Trophoblast cell (in vitro differentiated cells and primary cell): ENCODE results near the gene OPA1.

Source experiments
- DNase-seq, 2 donors: peaks; one replicate each; pipeline ENCODE4 v3.0.0-alpha.2; 2016
- H2AFZ ChIP-seq: 2 replicates; pipeline ENCODE4 v1.6.1; 2013; ENCODE audit warnings: low read length, moderate library complexity, mild to moderate bottlenecking; ENCODE audit not compliant: insufficient read depth, poor library complexity
- H2AK5ac ChIP-seq: 2 replicates; pipeline ENCODE4 v1.6.1; 2013; ENCODE audit warnings: mild to moderate bottlenecking, low read length
- H2BK120ac ChIP-seq: 2 replicates; pipeline ENCODE4 v1.6.1; 2013; ENCODE audit warnings: low read length, mild to moderate bottlenecking, moderate library complexity; ENCODE audit not compliant: insufficient read depth, poor library complexity
- H2BK12ac ChIP-seq: 2 replicates; pipeline ENCODE4 v1.6.1; 2013; ENCODE audit warnings: mild to moderate bottlenecking, low read length, moderate library complexity
- H2BK5ac ChIP-seq: 2 replicates; pipeline ENCODE4 v1.6.1; 2013; ENCODE audit warnings: low read length, low read depth, moderate library complexity, mild to moderate bottlenecking; ENCODE audit not compliant: poor library complexity
- H3K14ac ChIP-seq: 2 replicates; pipeline ENCODE4 v1.6.1; 2013; ENCODE audit warnings: mild to moderate bottlenecking, low read length
- H3K18ac ChIP-seq: 2 replicates; pipeline ENCODE4 v1.6.1; 2013; ENCODE audit warnings: mild to moderate bottlenecking, low read length
- H3K23ac ChIP-seq: 2 replicates; pipeline ENCODE4 v1.6.1; 2013; ENCODE audit warnings: low read length
- H3K27ac ChIP-seq: 2 replicates; pipeline ENCODE4 v1.5.1; 2013; ENCODE audit warnings: low read depth, mild to moderate bottlenecking, inconsistent platforms, low read length, moderate library complexity
- H3K27me3 ChIP-seq: 2 replicates; pipeline ENCODE4 v1.6.1; 2013; ENCODE audit warnings: inconsistent platforms, mild to moderate bottlenecking, low read length, moderate library complexity; ENCODE audit not compliant: insufficient read depth
- H3K36me3 ChIP-seq, 2 experiments: 1 replicate in 1 of 2; 2 replicates in 1 of 2; pipeline ENCODE4 v1.6.1; 2013; ENCODE audit warnings: low read length in 2 of 2, mild to moderate bottlenecking in 2 of 2, moderate library complexity in 1 of 2; ENCODE audit not compliant: insufficient read depth in 2 of 2, control insufficient read depth in 1 of 2
- H3K4ac ChIP-seq: 2 replicates; pipeline ENCODE4 v1.6.1; 2013; ENCODE audit warnings: low read depth, mild to moderate bottlenecking, low read length, moderate library complexity
- H3K4me1 ChIP-seq, 2 experiments: 1 replicate in 1 of 2; 2 replicates in 1 of 2; pipeline ENCODE4 v1.6.1; 2013; ENCODE audit warnings: low read length in 2 of 2, mild to moderate bottlenecking in 2 of 2, moderate library complexity in 1 of 2; ENCODE audit not compliant: insufficient read depth in 2 of 2, control insufficient read depth in 1 of 2
- H3K4me2 ChIP-seq: 2 replicates; pipeline ENCODE4 v1.6.1; 2013; ENCODE audit warnings: inconsistent platforms, mild to moderate bottlenecking, low read length, moderate library complexity
- H3K4me3 ChIP-seq: 2 replicates; pipeline ENCODE4 v1.5.1; 2013; ENCODE audit warnings: mild to moderate bottlenecking, low read depth, low read length, inconsistent platforms
- H3K79me1 ChIP-seq: one replicate; pipeline ENCODE4 v1.6.1; 2013; ENCODE audit warnings: low read length
- H3K79me2 ChIP-seq: 2 replicates; pipeline ENCODE4 v1.6.1; 2013; ENCODE audit warnings: low read length, mild to moderate bottlenecking; ENCODE audit not compliant: control insufficient read depth, insufficient read depth, poor library complexity
- H3K9ac ChIP-seq: 2 replicates; pipeline ENCODE4 v1.6.1; 2013; ENCODE audit warnings: mild to moderate bottlenecking, low read length
- H3K9me3 ChIP-seq: 2 replicates; pipeline ENCODE4 v1.6.1; 2013; ENCODE audit warnings: low read depth, mild to moderate bottlenecking, control low read depth, inconsistent platforms, low read length; ENCODE audit not compliant: insufficient read depth
- H4K12ac ChIP-seq: 2 replicates; pipeline ENCODE4 v1.6.1; 2013; ENCODE audit warnings: low read depth, mild to moderate bottlenecking, low read length, moderate library complexity
- H4K8ac ChIP-seq: 2 replicates; pipeline ENCODE4 v1.6.1; 2013; ENCODE audit warnings: low read depth, mild to moderate bottlenecking, low read length, moderate library complexity
- H4K91ac ChIP-seq: one replicate; pipeline ENCODE4 v1.6.1; 2013; ENCODE audit warnings: low read depth, mild to moderate bottlenecking, low read length, moderate library complexity
- WGBS: extraction: QIAGEN DNeasy Blood & Tissue Kit; methylation state at CpG from one replicate; pipeline ENCODE4 v1.1.7; 2013; ENCODE audit warnings: missing lambda C conversion rate; ENCODE audit not compliant: insufficient read length, insufficient coverage; ENCODE audit errors: extremely low coverage; 5-methylcytosine and 5-hydroxymethylcytosine counted together

Gene OPA1

DNA sequence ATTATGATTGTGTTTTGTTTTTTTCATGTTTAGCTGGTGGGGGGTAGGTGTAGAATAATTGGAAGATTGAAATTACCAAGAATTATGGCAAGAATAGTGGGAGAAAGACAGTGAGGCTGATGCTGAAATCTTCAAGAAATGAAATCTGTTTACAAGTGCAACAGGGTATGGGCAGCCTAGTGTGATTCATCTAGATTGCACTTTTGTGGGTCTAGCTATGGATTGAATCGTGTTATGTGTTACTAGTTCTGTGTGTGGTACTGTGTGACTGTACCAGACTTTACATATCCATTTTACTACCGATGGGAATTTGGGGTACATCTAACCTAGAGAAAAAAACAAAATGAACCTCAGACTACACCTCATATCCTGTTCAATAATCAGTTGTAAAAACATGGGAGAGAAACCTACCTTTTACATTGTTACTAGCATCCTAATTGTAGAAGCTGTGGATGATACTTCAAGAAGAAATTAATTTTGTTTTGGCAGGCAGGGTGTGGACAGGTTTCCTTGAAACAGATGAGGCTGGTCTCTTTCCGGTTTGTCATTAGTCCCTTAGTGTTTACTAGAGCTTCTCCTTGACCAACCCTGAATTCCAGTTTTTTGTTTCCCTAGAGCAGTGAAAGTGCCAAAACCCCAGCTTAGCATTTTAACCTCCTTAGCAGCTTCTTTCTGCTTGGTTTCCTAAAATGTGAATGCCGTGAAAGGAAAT is 47.9 kb downstream of the OPA1 start:
- Histone ChIP-seq H3K4me2 (no peak overlapping the region), H3K23ac (no peak overlapping the region), H3K4ac (no peak overlapping the region), H4K12ac (no peak overlapping the region), H3K27ac (no peak overlapping the region), H3K4me3 (no peak overlapping the region), H4K91ac (no peak overlapping the region), H3K9ac (no peak overlapping the region), H3K79me1 (no peaks in the 10 kb centered on the region), H2BK12ac (no peak overlapping the region), H2AK5ac (no peak overlapping the region), H2BK5ac (no peak overlapping the region), H3K27me3 (no peaks in the 10 kb centered on the region), H3K4me1 (no peaks in the 10 kb centered on the region), H3K18ac (no peak overlapping the region), H3K79me2 (no peaks in the 10 kb centered on the region), H4K8ac (no peak overlapping the region), H2AFZ (no peak overlapping the region), H3K14ac (no peak overlapping the region), H3K9me3 (no peaks in the 10 kb centered on the region), H3K36me3 (peaks cover 6 to 7% of the 10 kb centered on the region in 2 experiments), H2BK120ac (no peak overlapping the region)
- WGBS, result no CpG with 5 or more reads among the region's 4 CpGs
- no peak for DNase-seq

DNA sequence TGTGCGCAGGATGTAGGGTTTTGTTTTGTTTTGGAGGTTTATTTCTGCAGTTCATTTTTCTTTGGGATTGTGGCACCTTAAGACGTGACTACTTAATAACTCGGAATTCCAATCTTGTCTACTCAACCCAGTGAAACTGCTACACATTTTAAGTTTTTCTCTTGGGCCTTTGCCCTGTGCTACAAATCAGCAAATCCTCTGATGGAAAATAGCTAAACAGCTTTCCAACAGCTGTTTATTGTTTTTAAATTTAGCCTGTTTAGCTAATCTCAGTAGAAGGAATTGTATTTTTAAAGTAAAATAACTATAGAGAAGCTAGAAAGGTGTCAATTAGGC is 48.4 kb downstream of the OPA1 start:
- WGBS, result no CpG with 5 or more reads among the region's 3 CpGs

DNA sequence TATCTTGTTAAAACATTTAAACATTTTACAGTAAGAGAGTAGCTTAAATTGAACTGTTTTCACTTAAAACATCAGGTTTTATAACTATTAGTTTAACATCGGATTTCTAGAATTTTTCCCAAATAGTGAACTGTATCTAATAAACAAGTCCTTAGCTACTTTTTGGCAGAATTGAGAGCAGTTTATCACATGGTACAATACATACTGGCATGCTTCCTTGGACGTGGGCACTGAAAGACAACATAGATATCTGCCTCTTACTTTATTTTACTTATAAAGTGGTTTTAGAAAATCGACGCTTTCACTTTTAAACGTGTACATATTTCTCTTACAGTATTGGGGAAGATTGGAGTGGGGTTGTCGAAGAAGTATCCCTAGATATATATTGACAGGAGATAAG is 52.8 kb downstream of the OPA1 start:
- no peak overlapping the region for H2AFZ ChIP-seq
- H3K4ac ChIP-seq, result no peak overlapping the region
- no peak overlapping the region for H3K4me3 ChIP-seq
- no peak overlapping the region for H4K91ac ChIP-seq
- H3K14ac ChIP-seq, result no peak overlapping the region
- no peak overlapping the region for H3K9ac ChIP-seq
- no peak overlapping the region for H3K18ac ChIP-seq
- no peaks in the 10 kb centered on the region for H3K79me2 ChIP-seq
- no peak overlapping the region for H3K27ac ChIP-seq
- no peaks in the 10 kb centered on the region for H3K79me1 ChIP-seq
- H2AK5ac ChIP-seq, result no peak overlapping the region
- H3K36me3 ChIP-seq, result peaks cover 7 to 12% of the 10 kb centered on the region in 2 experiments
- H3K4me2 ChIP-seq, result no peak overlapping the region
- H2BK5ac ChIP-seq, result no peak overlapping the region
- H2BK12ac ChIP-seq, result no peak overlapping the region
- H3K9me3 ChIP-seq, result no peaks in the 10 kb centered on the region
- no peak overlapping the region for H2BK120ac ChIP-seq
- no peak for DNase-seq
- H3K27me3 ChIP-seq, result no peaks in the 10 kb centered on the region
- no peak overlapping the region for H4K8ac ChIP-seq
- H3K4me1 ChIP-seq, result no peaks in the 10 kb centered on the region
- no peak overlapping the region for H3K23ac ChIP-seq
- no CpG with 5 or more reads among the region's 6 CpGs for WGBS
- H4K12ac ChIP-seq, result no peak overlapping the region

More for the DNA sequence above, 48.4 kb downstream of the OPA1 start:
- Histone ChIP-seq H3K79me2 (no peaks in the 10 kb centered on the region), H2BK5ac (no peak overlapping the region), H3K4ac (no peak overlapping the region), H3K27ac (no peak overlapping the region), H2AFZ (no peak overlapping the region), H2BK120ac (no peak overlapping the region), H2BK12ac (no peak overlapping the region), H3K14ac (no peak overlapping the region), H2AK5ac (no peak overlapping the region), H4K12ac (no peak overlapping the region), H3K9me3 (no peaks in the 10 kb centered on the region), H3K4me1 (no peaks in the 10 kb centered on the region), H4K8ac (no peak overlapping the region), H3K18ac (no peak overlapping the region), H3K79me1 (no peaks in the 10 kb centered on the region), H4K91ac (no peak overlapping the region), H3K4me2 (no peak overlapping the region), H3K23ac (no peak overlapping the region), H3K36me3 (peaks cover 7 to 8% of the 10 kb centered on the region in 2 experiments), H3K9ac (no peak overlapping the region), H3K27me3 (no peaks in the 10 kb centered on the region), H3K4me3 (no peak overlapping the region)
- DNase-seq, result no peak

DNA sequence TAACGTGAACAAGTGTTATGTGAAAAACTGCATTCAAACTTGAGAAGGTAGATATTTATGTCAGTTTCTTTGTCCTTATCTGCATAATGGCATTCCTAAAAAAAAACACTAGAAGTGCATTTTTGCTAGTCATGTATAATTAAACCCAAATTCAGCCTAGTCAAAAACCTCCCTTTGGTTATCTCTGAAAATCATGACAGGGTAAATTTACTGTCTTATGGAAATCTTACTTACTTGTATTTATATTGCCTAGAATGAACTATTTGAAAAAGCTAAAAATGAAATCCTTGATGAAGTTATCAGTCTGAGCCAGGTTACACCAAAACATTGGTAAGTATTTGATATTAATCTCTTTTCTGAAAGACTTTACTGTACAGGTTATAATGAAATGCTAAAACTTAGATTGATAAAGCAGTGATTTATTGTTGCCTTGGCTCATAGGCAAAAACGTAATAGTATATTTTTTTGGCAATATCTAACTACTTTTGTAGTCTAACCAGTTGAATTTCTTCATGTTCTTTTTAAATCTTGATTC is 55.6 kb downstream of the OPA1 start:
- H3K27me3 ChIP-seq, result no peaks in the 10 kb centered on the region
- no CpG with 5 or more reads among the region's 2 CpGs for WGBS
- DNase-seq, result no peak
- no peak overlapping the region for H3K14ac ChIP-seq
- no peak overlapping the region for H3K4ac ChIP-seq
- H4K12ac ChIP-seq, result no peak overlapping the region
- H4K91ac ChIP-seq, result no peak overlapping the region
- no peaks in the 10 kb centered on the region for H3K4me1 ChIP-seq
- no peak overlapping the region for H3K27ac ChIP-seq
- no peak overlapping the region for H2AK5ac ChIP-seq
- H3K4me2 ChIP-seq, result no peak overlapping the region
- H3K18ac ChIP-seq, result no peak overlapping the region
- H3K79me1 ChIP-seq, result no peaks in the 10 kb centered on the region
- peaks cover 3 to 15% of the 10 kb centered on the region in 2 experiments for H3K36me3 ChIP-seq
- no peaks in the 10 kb centered on the region for H3K79me2 ChIP-seq
- no peaks in the 10 kb centered on the region for H3K9me3 ChIP-seq
- no peak overlapping the region for H3K4me3 ChIP-seq
- no peak overlapping the region for H3K23ac ChIP-seq
- H2AFZ ChIP-seq, result no peak overlapping the region
- H3K9ac ChIP-seq, result no peak overlapping the region
- H2BK12ac ChIP-seq, result no peak overlapping the region
- H2BK120ac ChIP-seq, result no peak overlapping the region
- H4K8ac ChIP-seq, result no peak overlapping the region
- no peak overlapping the region for H2BK5ac ChIP-seq
